ENCODE data around the gene PLCB4.
"Not testable (repeated sequence)": the region's sequence is repeated elsewhere in the genome, so short reads cannot be mapped to it uniquely, and the experiment has no call there.

Gene PLCB4

GRCh38 chr20:9149087-9149486 is 80.2 kb downstream of the PLCB4 start:
- Histone ChIP-seq H3K4me3 (replicated peaks; ENCODE audit: insufficient read depth, low read length) (no peak overlapping the region), H3K27me3 (ENCODE audit: insufficient read depth, poor library complexity, severe bottlenecking) (no peaks in the 10 kb centered on the region), H3K27ac (replicated peaks) (no peak overlapping the region)
- no peak for DNase-seq (ENCODE audit: low read depth in 1 of 2, low spot score in 1 of 2)
- TF ChIP-seq CTCF (IDR thresholded peaks at IDR 0.05; ENCODE audit: insufficient read depth, low read length) (no peak), POLR2AphosphoS5 (IDR thresholded peaks at IDR 0.05; ENCODE audit: low read depth) (no peak), GABPA (IDR thresholded peaks at IDR 0.05; ENCODE audit: low read depth) (no peak), REST (IDR thresholded peaks at IDR 0.05; ENCODE audit: insufficient replicate concordance, low read depth) (no peak), SPI1 (IDR thresholded peaks at IDR 0.05; ENCODE audit: borderline replicate concordance, low read depth) (no peak)

- no peak overlapping the region for H3K4me3 ChIP-seq (replicated peaks; ENCODE audit: insufficient read depth, low read length)
- DNase-seq (ENCODE audit: low read depth in 1 of 2, low spot score in 1 of 2) = no peak
- TF ChIP-seq GABPA (IDR thresholded peaks at IDR 0.05; ENCODE audit: low read depth) (no peak), SPI1 (IDR thresholded peaks at IDR 0.05; ENCODE audit: borderline replicate concordance, low read depth) (no peak), POLR2AphosphoS5 (IDR thresholded peaks at IDR 0.05; ENCODE audit: low read depth) (no peak), REST (IDR thresholded peaks at IDR 0.05; ENCODE audit: insufficient replicate concordance, low read depth) (no peak), CTCF (IDR thresholded peaks at IDR 0.05; ENCODE audit: insufficient read depth, low read length) (no peak)
- H3K27me3 ChIP-seq (ENCODE audit: insufficient read depth, poor library complexity, severe bottlenecking) = no peaks in the 10 kb centered on the region
- H3K27ac ChIP-seq (replicated peaks) = no peak overlapping the region
Observed at GRCh38 chr20:9149796-9150195, 80.9 kb downstream of the PLCB4 start.

GRCh38 chr20:9150679-9151078 is 81.8 kb downstream of the PLCB4 start:
- no peak overlapping the region for H3K4me3 ChIP-seq (replicated peaks; ENCODE audit: insufficient read depth, low read length)
- H3K27me3 ChIP-seq (ENCODE audit: insufficient read depth, poor library complexity, severe bottlenecking) = no peaks in the 10 kb centered on the region
- no peak overlapping the region for H3K27ac ChIP-seq (replicated peaks)
- TF ChIP-seq REST (IDR thresholded peaks at IDR 0.05; ENCODE audit: insufficient replicate concordance, low read depth) = no peak
- DNase-seq (ENCODE audit: low read depth in 1 of 2, low spot score in 1 of 2) = no peak

GRCh38 chr20:9152139-9152538 is 83.3 kb downstream of the PLCB4 start:
- H3K4me3 ChIP-seq (replicated peaks; ENCODE audit: insufficient read depth, low read length); DNase-seq (ENCODE audit: low read depth in 1 of 2, low spot score in 1 of 2); H3K27ac ChIP-seq (replicated peaks); H3K27me3 ChIP-seq (ENCODE audit: insufficient read depth, poor library complexity, severe bottlenecking): not testable (repeated sequence)
